KG1 (cell line): ENCODE data around the gene FOXO6.

Experiments used
- DNase-seq: peaks from one replicate; lab custom pipeline; 2025; lab: John Stamatoyannopoulos, UW

FOXO6 gene

DNA sequence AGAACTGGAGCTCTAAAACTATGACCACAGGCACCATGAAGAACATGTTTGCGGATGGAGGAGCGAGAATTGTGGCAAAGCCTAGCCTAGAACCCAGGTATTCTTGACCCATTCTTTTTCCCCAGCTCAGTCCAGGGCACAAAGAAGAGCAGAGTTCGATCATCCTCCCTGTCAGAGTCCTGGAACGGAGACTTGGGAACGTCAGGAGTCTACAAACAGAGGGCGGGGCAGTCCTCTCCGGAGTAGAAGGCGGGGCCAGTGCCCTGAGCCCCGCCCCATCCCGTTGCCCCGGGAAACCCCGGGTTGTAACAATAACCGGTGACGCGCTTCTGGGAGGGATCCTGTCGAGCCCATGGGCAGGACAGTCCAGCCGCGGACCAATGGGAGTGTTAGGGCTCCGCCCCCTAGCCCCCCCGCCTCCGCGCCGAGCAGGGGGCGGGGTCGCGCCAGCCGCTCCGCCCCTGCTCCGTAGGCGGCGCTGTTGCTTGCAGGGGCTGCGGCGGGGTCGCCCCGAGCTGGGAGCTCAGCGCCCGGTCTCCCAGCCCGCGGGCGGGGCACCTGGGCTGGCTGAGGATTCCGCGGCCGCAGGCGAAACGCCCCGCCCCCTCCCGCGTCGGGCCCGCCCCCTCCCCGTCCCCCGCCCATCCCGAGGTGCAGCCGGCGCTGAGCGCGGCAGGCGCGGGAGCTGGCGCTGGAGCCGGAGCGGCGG is at the start of gene FOXO6:
Gene FOXO6 (plus strand): TSS at position 649 of the 709 bp plus-strand sequence.
- peak; percentile 70 for DNase-seq

- DNase-seq: no peak
These were observed 48.1 kb upstream of the FOXO6 start for GRCh38 chr1:41312991-41313645.

DNA sequence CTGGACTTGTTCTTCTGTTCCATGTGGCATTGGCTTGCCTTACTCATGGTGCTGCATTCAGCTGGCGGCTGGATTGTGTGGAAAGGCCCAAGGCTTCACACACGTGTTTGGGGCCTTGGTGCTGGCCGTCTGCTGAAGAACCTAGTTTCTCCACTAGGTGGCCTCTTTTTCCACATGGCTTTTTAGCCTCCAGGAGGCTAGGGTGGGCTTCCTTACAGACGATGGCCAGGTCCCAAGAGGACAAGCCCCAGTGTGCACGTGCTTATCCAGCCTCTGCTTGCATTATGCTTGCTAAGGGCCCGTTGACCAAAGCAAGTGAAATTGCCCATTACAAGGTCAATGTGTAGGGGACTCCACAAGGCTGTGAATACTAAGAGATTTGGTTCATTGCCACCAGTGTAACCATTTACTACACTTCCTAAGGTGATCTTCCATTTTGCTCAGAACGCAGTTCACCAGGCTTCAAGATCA is 47.5 kb upstream of the FOXO6 start:
- no peak for DNase-seq

DNA sequence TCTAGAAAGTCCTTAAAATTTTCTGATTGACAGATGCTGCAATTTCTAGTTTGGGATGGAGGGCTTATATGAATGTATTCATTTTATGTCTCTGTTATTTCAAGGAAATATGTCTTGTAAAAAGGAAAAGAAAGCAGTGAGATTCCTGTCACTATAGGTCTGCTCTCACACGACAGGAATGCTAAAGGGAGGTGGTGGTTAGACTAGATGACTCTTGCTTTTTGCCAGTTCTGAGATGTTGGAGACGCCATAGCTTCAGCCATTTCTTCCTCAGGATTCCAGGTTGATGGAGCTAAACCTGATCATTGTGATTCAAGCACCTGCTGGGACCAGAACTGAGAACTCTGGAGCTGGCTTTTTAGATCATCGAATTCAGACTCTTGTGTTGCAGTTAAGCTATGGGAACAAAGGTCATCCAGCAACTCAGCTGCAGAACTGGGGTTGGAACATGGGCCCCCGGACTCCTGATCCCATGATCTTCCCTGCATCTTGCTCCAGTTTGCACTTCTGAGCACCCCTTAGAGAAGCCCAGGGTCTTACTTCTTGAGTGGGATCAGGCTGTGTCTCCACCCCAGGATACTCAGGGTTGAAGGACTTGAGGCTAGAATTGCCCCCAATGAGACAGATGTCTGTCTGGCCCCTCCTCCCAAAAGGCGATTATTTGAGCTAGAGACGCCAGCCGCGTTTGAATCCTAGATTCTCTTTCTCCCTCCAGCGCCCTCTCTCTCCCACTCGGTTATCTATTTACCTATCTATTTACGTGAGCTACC is 46.7 kb upstream of the FOXO6 start:
- DNase-seq: no peak

DNA sequence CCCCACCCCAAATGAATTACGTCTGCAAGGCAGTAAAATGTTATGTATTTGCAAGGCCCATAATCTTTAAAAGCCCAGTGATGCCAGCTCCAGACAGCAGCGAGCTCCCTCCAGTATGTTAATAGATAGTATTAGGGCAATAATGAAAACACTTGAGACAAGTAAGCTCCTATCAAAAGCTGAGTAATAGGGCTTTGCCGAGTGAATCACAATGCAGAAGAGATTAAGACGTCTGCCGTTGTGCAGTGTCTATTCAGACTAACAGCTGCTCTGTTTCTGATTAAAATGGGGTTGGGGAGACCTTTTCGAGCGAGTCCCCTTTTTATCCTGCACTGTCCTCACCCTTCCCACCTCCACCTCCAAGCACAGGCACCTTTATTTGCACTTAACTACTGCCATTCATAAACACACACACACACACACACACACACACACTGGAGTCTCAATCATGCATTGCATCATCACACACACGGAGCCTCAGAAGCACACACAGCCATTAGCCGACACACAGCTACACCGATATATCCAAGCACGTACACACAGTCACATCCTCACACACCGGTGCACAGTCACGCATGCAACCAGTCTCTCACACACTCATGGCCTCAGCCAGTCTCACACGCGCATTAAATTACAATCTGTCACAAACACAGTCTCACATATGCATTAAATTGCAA is 46.0 kb upstream of the FOXO6 start:
- no peak for DNase-seq

- DNase-seq: no peak
These were observed 45.4 kb upstream of the FOXO6 start for GRCh38 chr1:41315871-41316270.

GRCh38 chr1:41317361-41317760 is 43.9 kb upstream of the FOXO6 start:
- DNase-seq: no peak

- DNase-seq: no peak
These were observed 43.1 kb upstream of the FOXO6 start for GRCh38 chr1:41318135-41318534.

GRCh38 chr1:41319106-41319755 is 42.0 kb upstream of the FOXO6 start:
- no peak for DNase-seq

DNA sequence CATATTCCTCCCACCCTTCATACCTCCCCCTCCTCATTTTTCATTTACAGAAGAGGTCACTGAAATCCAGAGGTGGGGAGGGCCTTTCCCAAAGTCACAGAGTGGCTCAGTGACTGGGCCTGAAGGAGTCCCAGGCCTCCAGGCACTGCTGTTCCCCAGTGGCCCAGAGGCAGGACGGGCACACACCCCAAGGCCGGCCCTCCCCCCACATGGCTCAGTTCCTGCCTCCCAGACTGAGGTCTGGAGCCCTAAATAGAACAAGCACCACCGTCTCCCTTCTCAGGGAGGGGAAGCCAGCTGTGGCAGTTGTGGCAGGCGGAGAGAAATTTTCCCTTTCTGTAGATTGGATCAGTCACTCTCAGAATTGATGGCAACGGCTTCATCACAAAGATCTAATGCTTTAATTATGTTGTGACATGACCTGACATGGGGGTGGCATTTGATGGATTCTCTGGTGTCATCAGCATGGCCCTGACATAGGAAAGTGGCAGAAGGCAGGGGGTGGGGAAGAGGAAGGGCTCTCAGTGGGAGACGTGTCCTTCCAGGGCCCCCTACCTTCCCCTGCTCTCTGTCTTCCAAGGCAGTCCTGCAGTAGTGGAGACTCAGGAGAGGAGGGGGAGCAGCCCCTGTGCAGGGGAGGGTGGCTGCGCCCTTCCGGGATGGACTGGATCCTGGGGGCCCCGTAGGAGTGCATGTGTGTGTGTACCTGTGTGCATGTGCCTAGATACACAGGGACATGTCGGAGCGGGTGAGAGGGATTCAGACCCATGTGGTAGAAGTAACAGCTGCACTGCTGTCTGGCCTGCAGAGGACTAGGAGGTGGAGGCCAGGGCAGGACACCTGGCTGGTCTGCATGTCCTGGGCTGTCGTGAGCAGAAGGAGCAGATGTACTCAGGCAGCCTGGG is 41.2 kb upstream of the FOXO6 start:
- DNase-seq: no peak

- no peak for DNase-seq
These were observed 40.1 kb upstream of the FOXO6 start for GRCh38 chr1:41320895-41321676.

DNA sequence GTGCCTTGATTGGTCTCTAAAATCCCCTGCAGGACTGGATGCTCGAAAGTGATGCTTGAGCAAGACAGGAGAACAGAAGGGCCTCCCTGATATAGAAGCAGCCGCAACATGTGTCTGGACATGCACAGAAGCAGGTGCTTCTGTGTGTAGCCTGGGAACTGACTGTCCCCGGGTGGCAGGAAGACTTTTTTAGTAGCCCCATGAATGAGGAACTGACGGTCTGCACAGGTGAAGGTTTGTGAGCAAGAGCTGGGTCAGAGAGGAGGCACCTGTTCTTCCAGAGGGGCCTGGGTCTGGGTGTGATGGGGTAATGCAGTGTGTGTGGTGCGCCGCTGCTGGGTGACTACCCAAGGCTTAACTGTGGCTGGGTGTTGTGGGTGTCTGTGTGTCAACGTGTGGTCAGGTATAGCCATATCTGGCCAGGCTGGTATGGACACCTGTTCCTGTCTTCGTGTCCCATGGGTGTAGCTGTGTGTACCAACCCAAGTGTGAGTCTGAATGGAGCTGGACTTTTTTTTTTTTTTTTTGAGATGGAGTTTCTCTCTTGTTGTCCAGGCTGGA is 39.1 kb upstream of the FOXO6 start:
- DNase-seq: no peak

DNA sequence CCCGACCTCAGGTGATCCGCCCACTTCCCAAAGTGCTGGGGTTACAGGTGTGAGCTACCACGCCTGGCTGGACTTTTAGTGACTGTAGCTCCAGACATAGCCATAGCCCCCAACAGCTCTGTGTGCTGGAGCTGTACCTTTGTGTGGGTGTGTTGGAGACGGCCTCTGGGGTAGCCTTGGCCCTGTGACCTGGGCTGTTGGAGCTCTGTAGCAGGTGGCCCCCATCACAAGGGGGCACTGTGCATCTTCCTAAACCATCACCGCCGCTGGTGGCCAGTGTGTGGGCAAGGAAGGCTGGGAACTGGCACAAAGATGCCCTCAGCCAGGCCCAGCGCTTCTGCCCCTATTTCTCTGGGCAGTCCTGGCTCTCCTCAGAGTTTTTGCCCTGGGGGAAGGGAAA is 38.4 kb upstream of the FOXO6 start:
- DNase-seq: no peak

GRCh38 chr1:41323243-41323642 is 38.0 kb upstream of the FOXO6 start:
- DNase-seq: no peak

- DNase-seq: no peak
These were observed 35.4 kb upstream of the FOXO6 start for GRCh38 chr1:41325801-41326200.

DNA sequence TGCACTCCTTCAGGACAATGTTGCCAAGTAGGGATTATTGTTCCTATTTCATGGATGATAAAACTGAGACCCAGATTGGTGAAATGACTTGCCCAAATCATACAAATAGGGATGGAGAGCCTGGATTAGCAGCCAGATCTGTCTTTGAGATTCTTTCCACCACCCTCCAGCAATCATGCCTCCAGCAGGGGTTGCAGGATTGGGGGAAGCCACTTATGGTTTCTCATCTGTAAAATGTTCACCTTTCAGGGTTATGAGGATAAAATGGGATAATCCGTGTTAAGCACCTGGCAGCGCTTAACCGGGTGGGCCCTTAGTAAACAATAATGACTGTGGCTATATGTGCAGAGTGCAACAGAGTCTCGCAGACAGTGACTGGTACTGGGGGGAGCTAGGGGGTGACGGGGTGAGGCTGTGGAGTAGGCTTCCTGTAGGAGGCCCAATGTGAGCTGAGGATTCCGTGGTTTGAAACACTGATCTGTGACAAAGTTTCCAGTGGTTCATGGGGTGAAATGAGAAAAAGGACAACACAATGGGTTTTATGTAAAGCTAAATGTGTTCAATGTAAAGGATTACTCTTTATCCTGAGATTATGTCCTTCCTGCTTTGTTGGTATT is 33.7 kb upstream of the FOXO6 start:
- DNase-seq: no peak

DNA sequence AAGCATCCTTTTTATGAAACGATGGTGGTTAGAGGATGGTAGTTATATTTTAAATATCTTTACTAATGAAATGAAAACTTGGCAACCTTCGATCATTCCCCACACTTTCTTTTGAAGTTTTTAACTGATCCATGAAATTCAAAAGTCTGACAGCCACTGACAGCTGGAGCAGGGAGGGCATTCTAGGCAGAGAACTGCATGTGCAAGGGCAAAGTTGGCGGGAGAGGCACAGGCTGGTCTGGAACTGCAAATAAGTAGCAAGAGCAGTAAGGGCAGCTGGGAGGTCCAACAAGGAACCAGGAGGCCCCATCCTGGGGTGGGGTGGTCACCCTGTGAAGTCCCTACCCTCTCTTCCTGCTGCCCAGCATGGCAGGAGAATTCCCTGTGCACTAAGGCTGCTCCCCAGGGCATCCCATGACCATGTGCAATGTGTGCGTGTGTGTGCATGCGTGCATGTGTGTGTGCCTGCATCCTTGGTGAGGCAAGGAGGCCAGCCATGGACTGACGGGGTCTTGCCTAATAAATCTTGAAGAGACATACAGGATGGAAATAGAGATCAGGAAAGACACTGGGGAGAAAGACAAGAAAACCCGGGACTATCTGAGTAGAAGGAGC is 33.1 kb upstream of the FOXO6 start:
- DNase-seq: no peak

DNA sequence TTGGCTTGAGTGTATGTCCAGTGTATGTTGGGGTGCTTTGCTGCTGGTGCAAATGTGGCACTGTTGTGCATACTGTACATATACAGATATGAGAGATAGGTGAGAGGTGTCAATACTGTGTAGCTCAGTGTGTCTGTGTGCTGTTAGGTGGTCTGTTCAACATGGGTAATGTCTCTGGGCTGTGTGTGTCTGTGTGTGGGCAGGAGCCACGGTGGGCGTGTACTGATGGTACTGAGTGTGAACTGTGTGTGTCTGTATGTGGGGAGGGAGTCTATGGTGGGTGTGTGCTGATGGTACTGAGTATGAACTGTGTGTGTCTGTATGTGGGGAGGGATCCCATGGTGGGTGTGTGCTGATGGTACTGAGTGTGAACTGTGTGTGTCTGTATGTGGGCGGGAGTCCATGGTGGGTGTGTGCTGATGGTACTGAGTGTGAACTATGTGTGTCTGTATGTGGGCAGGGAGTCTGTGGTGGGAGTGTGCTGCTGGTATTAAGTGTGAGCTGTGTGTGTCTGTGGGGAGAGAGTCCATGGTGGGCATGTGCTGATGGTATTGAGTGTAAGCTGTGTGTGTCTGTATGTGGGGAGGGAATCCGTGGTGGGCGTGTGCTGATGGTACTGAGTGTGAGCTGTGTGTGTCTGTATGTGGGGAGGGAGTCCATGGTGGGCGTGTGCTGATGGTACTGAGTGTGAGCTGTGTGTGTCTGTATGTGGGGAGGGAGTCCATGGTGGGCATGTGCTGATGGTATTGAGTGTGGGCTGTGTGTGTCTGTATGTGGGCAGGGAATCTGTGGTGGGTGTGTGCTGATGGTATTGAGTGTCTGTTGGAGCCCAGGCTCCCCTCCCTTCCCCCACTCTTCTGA is 32.2 kb upstream of the FOXO6 start:
- DNase-seq: no peak
